HCT116 (cell line): ENCODE measurements around the gene CXCR2. TPM values are rescaled to one million over a fixed set of nuclear protein-coding genes. Genes with fewer than 3 reads are reported as not detected.

ENCODE experiments used
- ATAC-seq: fragments of 200-7000 bp; cut with Tn5 transposase; 2 replicates; pipeline ENCODE4 v1.9.1; 2020; ENCODE audit warnings: mild to moderate bottlenecking, moderate library complexity
- BruUV-seq: library from RNA; stranded (reverse); fragments of 400-500 nt; replicated peaks from 2 replicates; lab custom pipeline; 2021; lab: Mats Ljungman, UMichigan
- CTCF ChIA-PET: fragments of 300-600 bp; sonication (Branson Sonifier 250); formaldehyde crosslinking; loops from one replicate; lab custom pipeline; 2021; ENCODE audit warnings: antibody characterized with exemption; lab: Charles Lee
- POLR2A ChIA-PET: fragments of 300-600, 350-600 bp; sonication (Branson Sonifier 250); formaldehyde crosslinking; loops from one replicate; lab custom pipeline; 2021; ENCODE audit warnings: antibody characterized with exemption; lab: Charles Lee
- RAD21 ChIA-PET, 2 experiments: fragments of 300-600 bp; sonication (Branson Sonifier 250); formaldehyde crosslinking; loops; one replicate each; lab custom pipeline; 2023; ENCODE audit warnings: low total read pairs in 2 of 2; ENCODE audit not compliant: uncharacterized antibody in 2 of 2, unreplicated experiment in 2 of 2, low non-redundant PET in 1 of 2; lab: Charles Lee
- DNase-seq: peaks from one replicate; pipeline ENCODE4 v3.0.0-alpha.2; 2010; ENCODE audit warnings: low read depth, low spot score
- H2AFZ ChIP-seq: fragments of 200-600 bp; shearing (Covaris generic), sonication (generic); 2 replicates; pipeline ENCODE4 v1.6.1; 2017; ENCODE audit warnings: low read depth, mixed run types, mixed read lengths, antibody characterized with exemption, low read length; ENCODE audit not compliant: poor library complexity, severe bottlenecking
- H3K27ac ChIP-seq: 2 replicates; pipeline ENCODE4 v1.5.1; 2012; ENCODE audit warnings: low read depth, low read length
- H3K27me3 ChIP-seq: fragments of 200-600 bp; sonication (generic); 2 replicates; pipeline ENCODE4 v1.6.1; 2016; ENCODE audit warnings: mixed run types, low read length, mixed read lengths; ENCODE audit not compliant: insufficient read depth
- H3K36me3 ChIP-seq, 2 experiments: fragments of 200-500 bp in 1 of 2; fragments of 200-600 bp in 1 of 2; sonication (Bioruptor generic) in 1 of 2; sonication (generic) in 1 of 2; 2 replicates each; pipeline versions ENCODE4 v1.5.1 to v1.6.1; 2014 to 2016; ENCODE audit warnings: low read length in 2 of 2, inconsistent platforms in 1 of 2, mixed read lengths in 1 of 2, mixed run types in 1 of 2; ENCODE audit not compliant: insufficient read depth in 2 of 2, control insufficient read depth in 1 of 2
- H3K4me1 ChIP-seq, 2 experiments: fragments of 200-600 bp in 1 of 2; sonication (generic) in 1 of 2; 2 replicates each; pipeline versions ENCODE4 v1.5.1 to v1.6.1; 2012 to 2017; ENCODE audit warnings: low read length in 2 of 2, inconsistent platforms in 1 of 2, mild to moderate bottlenecking in 1 of 2, mixed read lengths in 1 of 2, mixed run types in 1 of 2, moderate library complexity in 1 of 2; ENCODE audit not compliant: insufficient read depth in 2 of 2, control insufficient read depth in 1 of 2
- H3K4me2 ChIP-seq: fragments of 200-600 bp; sonication (generic); 2 replicates; pipeline ENCODE4 v1.6.1; 2017; ENCODE audit warnings: mixed run types, low read length, mixed read lengths
- H3K4me3 ChIP-seq, 2 experiments: fragments of 200-600 bp in 1 of 2; sonication (generic) in 1 of 2; replicated peaks in 1 of 2; 2 replicates each; pipeline ENCODE4 v1.5.1; 2011 to 2016; ENCODE audit warnings: low read length in 2 of 2, control low read depth in 1 of 2, low read depth in 1 of 2, mild to moderate bottlenecking in 1 of 2, mixed read lengths in 1 of 2, mixed run types in 1 of 2
- H3K79me2 ChIP-seq: fragments of 200-600 bp; sonication (generic); 2 replicates; pipeline ENCODE4 v1.6.1; 2017; ENCODE audit warnings: mild to moderate bottlenecking, mixed run types, low read length, moderate library complexity, mixed read lengths; ENCODE audit not compliant: insufficient read depth
- H3K9ac ChIP-seq: fragments of 200-600 bp; sonication (generic); 2 replicates; pipeline ENCODE4 v1.6.1; 2016; ENCODE audit warnings: low read length, mixed read lengths
- H3K9me2 ChIP-seq: fragments of 200-600 bp; sonication (generic), shearing (Covaris generic); 2 replicates; pipeline ENCODE4 v1.6.1; 2017; ENCODE audit warnings: mixed run types, mild to moderate bottlenecking, moderate library complexity; ENCODE audit not compliant: insufficient read depth
- H3K9me3 ChIP-seq, 2 experiments: fragments of 200-500 bp in 1 of 2; fragments of 200-600 bp in 1 of 2; sonication (Bioruptor generic) in 1 of 2; sonication (generic) in 1 of 2; 2 replicates each; pipeline ENCODE4 v1.6.1; 2014 to 2017; ENCODE audit warnings: low read length in 2 of 2, mixed read lengths in 2 of 2, inconsistent platforms in 1 of 2, low read depth in 1 of 2, mild to moderate bottlenecking in 1 of 2, mixed run types in 1 of 2, moderate library complexity in 1 of 2; ENCODE audit not compliant: control insufficient read depth in 1 of 2, insufficient read depth in 1 of 2
- H4K20me1 ChIP-seq: fragments of 200-600 bp; sonication (generic), shearing (Covaris generic); 2 replicates; pipeline ENCODE4 v1.6.1; 2017; ENCODE audit warnings: mixed run types, mild to moderate bottlenecking, moderate library complexity; ENCODE audit not compliant: insufficient read depth
- CBX3 ChIP-seq: IDR thresholded peaks from 2 replicates; pipeline ENCODE4 v1.6.1; 2012; ENCODE audit warnings: low read depth
- CEBPB ChIP-seq: IDR thresholded peaks from 2 replicates; pipeline ENCODE4 v1.6.1; 2012; ENCODE audit warnings: low read depth
- EGR1 ChIP-seq: IDR thresholded peaks from 2 replicates; pipeline ENCODE4 v1.6.1; 2012; ENCODE audit warnings: low read depth
- ELF1 ChIP-seq: IDR thresholded peaks from 2 replicates; pipeline ENCODE4 v1.6.1; 2012; ENCODE audit warnings: low read depth, borderline replicate concordance
- EZH2 ChIP-seq: fragments of 200-600 bp; sonication (generic); IDR thresholded peaks from 2 replicates; pipeline ENCODE4 v1.6.1; 2017; ENCODE audit warnings: antibody characterized with exemption, mixed run types
- EZH2phosphoT487 ChIP-seq: fragments of 200-600 bp; IDR thresholded peaks from 2 replicates; pipeline ENCODE4 v1.6.1; 2018; ENCODE audit warnings: antibody characterized with exemption, borderline replicate concordance
- FOSL1 ChIP-seq: IDR thresholded peaks from 2 replicates; pipeline ENCODE4 v1.6.1; 2012; ENCODE audit warnings: low read depth
- JUND ChIP-seq: IDR thresholded peaks from 2 replicates; pipeline ENCODE4 v1.6.1; 2012
- MAX ChIP-seq: IDR thresholded peaks from 2 replicates; pipeline ENCODE4 v1.6.1; 2012
- POLR2A ChIP-seq: IDR thresholded peaks from 2 replicates; pipeline ENCODE4 v1.7.0; 2011; ENCODE audit warnings: borderline replicate concordance; ENCODE audit not compliant: insufficient read depth, insufficient read length; ENCODE audit errors: extremely low read depth
- POLR2AphosphoS5 ChIP-seq: IDR thresholded peaks from 2 replicates; pipeline ENCODE4 v1.6.1; 2011; ENCODE audit warnings: mild to moderate bottlenecking, low read depth, low read length, moderate library complexity
- RAD21 ChIP-seq: IDR thresholded peaks from 2 replicates; pipeline ENCODE4 v1.6.1; 2012; ENCODE audit warnings: low read depth, mild to moderate bottlenecking
- SIN3A ChIP-seq: IDR thresholded peaks from 2 replicates; pipeline ENCODE4 v1.6.1; 2012; ENCODE audit warnings: low read depth
- SP1 ChIP-seq: IDR thresholded peaks from 2 replicates; pipeline ENCODE4 v1.6.1; 2012; ENCODE audit warnings: low read depth
- SRF ChIP-seq: IDR thresholded peaks from 2 replicates; pipeline ENCODE4 v1.6.1; 2012; ENCODE audit warnings: low read depth
- TCF7L2 ChIP-seq: IDR thresholded peaks from 2 replicates; pipeline ENCODE4 v1.7.0; 2011; ENCODE audit warnings: borderline replicate concordance, inconsistent platforms; ENCODE audit not compliant: insufficient read depth, insufficient read length; ENCODE audit errors: extremely low read depth
- YY1 ChIP-seq: IDR thresholded peaks from 2 replicates; pipeline ENCODE4 v1.6.1; 2011; ENCODE audit warnings: low read length, low read depth, moderate library complexity, mild to moderate bottlenecking; ENCODE audit not compliant: insufficient replicate concordance; ENCODE audit errors: extremely low read depth
- ZBTB33 ChIP-seq: IDR thresholded peaks from 2 replicates; pipeline ENCODE4 v1.6.1; 2011; ENCODE audit warnings: mild to moderate bottlenecking, low read length, moderate library complexity; ENCODE audit not compliant: insufficient replicate concordance; ENCODE audit errors: extremely low read depth
- ZFX ChIP-seq: fragments of 450-650 bp; IDR thresholded peaks from 2 replicates; pipeline ENCODE4 v1.6.1; 2017
- intact Hi-C: fragments of 100-400 bp; cut with micrococcal nuclease; formaldehyde crosslinking; loops from 2 replicates; pipeline ENCODE4 v1.10.0; 2022
- total RNA-seq: library from RNA; stranded (reverse); gene quantifications from one replicate; pipeline ENCODE4 v1.2.1, GENCODE V29; 2021; ENCODE audit not compliant: unreplicated experiment
- TF ChIP-seq, protein P1 (sequence below): IDR thresholded peaks from 2 replicates; pipeline ENCODE4 v1.6.1; 2012; ENCODE audit warnings: low read depth
- TF ChIP-seq, protein P2 (sequence below): IDR thresholded peaks from 2 replicates; pipeline ENCODE4 v1.6.1; 2012
- TF ChIP-seq, protein P3 (sequence below), 3 experiments: fragments of 200-600 bp in 1 of 3; sonication (generic) in 1 of 3; IDR thresholded peaks in 2 of 3; conservative IDR thresholded peaks in 1 of 3; 2 replicates each; pipeline ENCODE4 v1.5.1; 2012 to 2017; ENCODE audit warnings: low read depth in 2 of 3, low read length in 2 of 3, antibody characterized with exemption in 1 of 3, borderline replicate concordance in 1 of 3, control low read depth in 1 of 3, mild to moderate bottlenecking in 1 of 3, mixed read lengths in 1 of 3, mixed run types in 1 of 3, moderate library complexity in 1 of 3; ENCODE audit not compliant: insufficient read depth in 1 of 3

CXCR2 gene
- total RNA-seq, 1 experiment from 2014 or later: 0.15 TPM

DNA sequence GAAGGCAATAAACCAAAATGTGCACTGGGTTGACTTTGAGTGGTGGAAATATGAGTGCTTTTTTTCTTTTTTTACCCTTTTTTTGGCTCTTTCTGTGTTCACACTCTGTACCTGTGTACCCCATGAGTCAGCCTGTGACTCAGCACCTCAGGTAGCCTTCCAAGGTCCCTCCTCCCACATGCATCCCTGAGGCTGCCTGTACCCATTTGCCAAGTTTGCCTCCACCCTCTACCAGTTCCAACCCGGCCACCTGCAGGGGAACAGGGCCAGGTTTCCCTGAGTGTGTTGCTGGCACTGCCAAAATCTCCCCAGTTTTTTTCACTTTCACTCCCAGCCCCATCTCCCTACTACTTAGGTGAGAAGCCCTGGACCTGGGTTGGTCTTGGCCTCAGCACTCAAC lies 26.9 kb downstream of the CXCR2 start:
- Histone ChIP-seq H3K4me1 (peaks cover 11 to 18% of the 10 kb centered on the region in 2 experiments), H3K27ac (peak overlapping the region; percentile 26; the same call in 1 of the 2 replicates), H3K9me3 (no peaks in the 10 kb centered on the region), H3K4me2 (peak overlapping the region; percentile 61), H3K27me3 (no peaks in the 10 kb centered on the region), H3K79me2 (no peaks in the 10 kb centered on the region), H3K9me2 (no peaks in the 10 kb centered on the region; the same call in 1 of the 2 replicates), H2AFZ (peak overlapping the region; percentile 65), H3K36me3 (no peaks in the 10 kb centered on the region), H3K4me3 (no peak overlapping the region), H4K20me1 (no peaks in the 10 kb centered on the region), H3K9ac (no peak overlapping the region)
- BruUV-seq: no TSS peak
- peak; percentile 53 for DNase-seq
- intact Hi-C loops: no loop called here
- CTCF ChIA-PET: no interaction called here
- ATAC-seq: peak; percentile 97
- RAD21 ChIA-PET: no interaction called here
- POLR2A ChIA-PET: no interaction called here
- TF ChIP-seq ZBTB33 (no peak), SRF (peak; percentile 44; the same call in 1 of the 2 replicates), SIN3A (no peak), JUND (peak; percentile 93), FOSL1 (peak; percentile 96), SP1 (peak; percentile 69), POLR2AphosphoS5 (peak; percentile 44; the same call in 1 of the 2 replicates), POLR2A (no peak), YY1 (peak; percentile 39), ELF1 (no peak), TCF7L2 (no peak), EZH2 (no peak), ZFX (no peak), EZH2phosphoT487 (no peak), CEBPB (no peak), CBX3 (peak; percentile 88), MAX (peak; percentile 81), EGR1 (no peak), RAD21 (no peak)
- TF ChIP-seq, protein P1, sequence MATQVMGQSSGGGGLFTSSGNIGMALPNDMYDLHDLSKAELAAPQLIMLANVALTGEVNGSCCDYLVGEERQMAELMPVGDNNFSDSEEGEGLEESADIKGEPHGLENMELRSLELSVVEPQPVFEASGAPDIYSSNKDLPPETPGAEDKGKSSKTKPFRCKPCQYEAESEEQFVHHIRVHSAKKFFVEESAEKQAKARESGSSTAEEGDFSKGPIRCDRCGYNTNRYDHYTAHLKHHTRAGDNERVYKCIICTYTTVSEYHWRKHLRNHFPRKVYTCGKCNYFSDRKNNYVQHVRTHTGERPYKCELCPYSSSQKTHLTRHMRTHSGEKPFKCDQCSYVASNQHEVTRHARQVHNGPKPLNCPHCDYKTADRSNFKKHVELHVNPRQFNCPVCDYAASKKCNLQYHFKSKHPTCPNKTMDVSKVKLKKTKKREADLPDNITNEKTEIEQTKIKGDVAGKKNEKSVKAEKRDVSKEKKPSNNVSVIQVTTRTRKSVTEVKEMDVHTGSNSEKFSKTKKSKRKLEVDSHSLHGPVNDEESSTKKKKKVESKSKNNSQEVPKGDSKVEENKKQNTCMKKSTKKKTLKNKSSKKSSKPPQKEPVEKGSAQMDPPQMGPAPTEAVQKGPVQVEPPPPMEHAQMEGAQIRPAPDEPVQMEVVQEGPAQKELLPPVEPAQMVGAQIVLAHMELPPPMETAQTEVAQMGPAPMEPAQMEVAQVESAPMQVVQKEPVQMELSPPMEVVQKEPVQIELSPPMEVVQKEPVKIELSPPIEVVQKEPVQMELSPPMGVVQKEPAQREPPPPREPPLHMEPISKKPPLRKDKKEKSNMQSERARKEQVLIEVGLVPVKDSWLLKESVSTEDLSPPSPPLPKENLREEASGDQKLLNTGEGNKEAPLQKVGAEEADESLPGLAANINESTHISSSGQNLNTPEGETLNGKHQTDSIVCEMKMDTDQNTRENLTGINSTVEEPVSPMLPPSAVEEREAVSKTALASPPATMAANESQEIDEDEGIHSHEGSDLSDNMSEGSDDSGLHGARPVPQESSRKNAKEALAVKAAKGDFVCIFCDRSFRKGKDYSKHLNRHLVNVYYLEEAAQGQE: no peak
- TF ChIP-seq, protein P2, sequence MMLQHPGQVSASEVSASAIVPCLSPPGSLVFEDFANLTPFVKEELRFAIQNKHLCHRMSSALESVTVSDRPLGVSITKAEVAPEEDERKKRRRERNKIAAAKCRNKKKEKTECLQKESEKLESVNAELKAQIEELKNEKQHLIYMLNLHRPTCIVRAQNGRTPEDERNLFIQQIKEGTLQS: no peak; the same call in 1 of the 2 replicates
- TF ChIP-seq, protein P3, sequence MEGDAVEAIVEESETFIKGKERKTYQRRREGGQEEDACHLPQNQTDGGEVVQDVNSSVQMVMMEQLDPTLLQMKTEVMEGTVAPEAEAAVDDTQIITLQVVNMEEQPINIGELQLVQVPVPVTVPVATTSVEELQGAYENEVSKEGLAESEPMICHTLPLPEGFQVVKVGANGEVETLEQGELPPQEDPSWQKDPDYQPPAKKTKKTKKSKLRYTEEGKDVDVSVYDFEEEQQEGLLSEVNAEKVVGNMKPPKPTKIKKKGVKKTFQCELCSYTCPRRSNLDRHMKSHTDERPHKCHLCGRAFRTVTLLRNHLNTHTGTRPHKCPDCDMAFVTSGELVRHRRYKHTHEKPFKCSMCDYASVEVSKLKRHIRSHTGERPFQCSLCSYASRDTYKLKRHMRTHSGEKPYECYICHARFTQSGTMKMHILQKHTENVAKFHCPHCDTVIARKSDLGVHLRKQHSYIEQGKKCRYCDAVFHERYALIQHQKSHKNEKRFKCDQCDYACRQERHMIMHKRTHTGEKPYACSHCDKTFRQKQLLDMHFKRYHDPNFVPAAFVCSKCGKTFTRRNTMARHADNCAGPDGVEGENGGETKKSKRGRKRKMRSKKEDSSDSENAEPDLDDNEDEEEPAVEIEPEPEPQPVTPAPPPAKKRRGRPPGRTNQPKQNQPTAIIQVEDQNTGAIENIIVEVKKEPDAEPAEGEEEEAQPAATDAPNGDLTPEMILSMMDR (IDR thresholded peaks at IDR 0.05 in 2 of 3, conservative IDR thresholded peaks at IDR 0.05 in 1 of 3; ENCODE audit: borderline replicate concordance in 1 of 3, insufficient read depth in 1 of 3, low read depth in 2 of 3, low read length in 2 of 3): no peak
